Mammary epithelial cell (primary cell): ENCODE results near the gene CDC27.

Source experiments
- EZH2 ChIP-seq: IDR thresholded peaks from 2 replicates; pipeline ENCODE4 v1.6.1; 2012; ENCODE audit warnings: low read length, inconsistent platforms, borderline replicate concordance
- TF ChIP-seq, protein P1 (sequence below), 2 donors: IDR thresholded peaks in 1 of 2; conservative IDR thresholded peaks in 1 of 2; 2 replicates each; pipeline ENCODE4 v1.5.1; 2011 to 2012; ENCODE audit warnings: inconsistent platforms in 2 of 2, low read length in 2 of 2, mild to moderate bottlenecking in 2 of 2, control low read depth in 1 of 2, low read depth in 1 of 2; ENCODE audit not compliant: insufficient read depth in 1 of 2; ENCODE audit errors: extremely low read depth in 1 of 2

DNA sequence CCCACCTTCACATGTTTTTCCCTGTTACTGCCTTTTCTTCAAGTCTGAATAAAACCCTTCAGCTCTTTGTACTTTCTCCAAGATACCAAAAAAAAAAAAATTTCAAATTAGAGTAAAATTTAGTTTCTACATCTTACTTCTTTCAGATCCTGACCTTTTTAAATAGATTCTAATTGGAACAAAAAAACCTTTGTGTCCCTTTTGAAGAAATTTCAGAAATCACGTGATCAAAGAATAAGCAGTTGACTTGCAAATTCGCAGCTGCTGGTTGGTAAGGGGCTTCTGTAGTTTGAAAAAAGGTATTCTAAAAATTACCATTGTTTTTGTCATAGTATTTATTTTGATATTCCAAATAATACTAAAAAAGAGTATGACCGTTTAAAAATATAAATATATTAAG lies 71.7 kb downstream of the CDC27 start:
- TF ChIP-seq, protein P1, sequence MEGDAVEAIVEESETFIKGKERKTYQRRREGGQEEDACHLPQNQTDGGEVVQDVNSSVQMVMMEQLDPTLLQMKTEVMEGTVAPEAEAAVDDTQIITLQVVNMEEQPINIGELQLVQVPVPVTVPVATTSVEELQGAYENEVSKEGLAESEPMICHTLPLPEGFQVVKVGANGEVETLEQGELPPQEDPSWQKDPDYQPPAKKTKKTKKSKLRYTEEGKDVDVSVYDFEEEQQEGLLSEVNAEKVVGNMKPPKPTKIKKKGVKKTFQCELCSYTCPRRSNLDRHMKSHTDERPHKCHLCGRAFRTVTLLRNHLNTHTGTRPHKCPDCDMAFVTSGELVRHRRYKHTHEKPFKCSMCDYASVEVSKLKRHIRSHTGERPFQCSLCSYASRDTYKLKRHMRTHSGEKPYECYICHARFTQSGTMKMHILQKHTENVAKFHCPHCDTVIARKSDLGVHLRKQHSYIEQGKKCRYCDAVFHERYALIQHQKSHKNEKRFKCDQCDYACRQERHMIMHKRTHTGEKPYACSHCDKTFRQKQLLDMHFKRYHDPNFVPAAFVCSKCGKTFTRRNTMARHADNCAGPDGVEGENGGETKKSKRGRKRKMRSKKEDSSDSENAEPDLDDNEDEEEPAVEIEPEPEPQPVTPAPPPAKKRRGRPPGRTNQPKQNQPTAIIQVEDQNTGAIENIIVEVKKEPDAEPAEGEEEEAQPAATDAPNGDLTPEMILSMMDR (conservative IDR thresholded peaks at IDR 0.05 in 1 of 2, IDR thresholded peaks at IDR 0.05 in 1 of 2; ENCODE audit: extremely low read depth in 1 of 2, insufficient read depth in 1 of 2, low read depth in 1 of 2, low read length in 2 of 2), result no peak
- no peak for TF ChIP-seq EZH2
